ENCODE results near the gene DCPS.

DNA sequence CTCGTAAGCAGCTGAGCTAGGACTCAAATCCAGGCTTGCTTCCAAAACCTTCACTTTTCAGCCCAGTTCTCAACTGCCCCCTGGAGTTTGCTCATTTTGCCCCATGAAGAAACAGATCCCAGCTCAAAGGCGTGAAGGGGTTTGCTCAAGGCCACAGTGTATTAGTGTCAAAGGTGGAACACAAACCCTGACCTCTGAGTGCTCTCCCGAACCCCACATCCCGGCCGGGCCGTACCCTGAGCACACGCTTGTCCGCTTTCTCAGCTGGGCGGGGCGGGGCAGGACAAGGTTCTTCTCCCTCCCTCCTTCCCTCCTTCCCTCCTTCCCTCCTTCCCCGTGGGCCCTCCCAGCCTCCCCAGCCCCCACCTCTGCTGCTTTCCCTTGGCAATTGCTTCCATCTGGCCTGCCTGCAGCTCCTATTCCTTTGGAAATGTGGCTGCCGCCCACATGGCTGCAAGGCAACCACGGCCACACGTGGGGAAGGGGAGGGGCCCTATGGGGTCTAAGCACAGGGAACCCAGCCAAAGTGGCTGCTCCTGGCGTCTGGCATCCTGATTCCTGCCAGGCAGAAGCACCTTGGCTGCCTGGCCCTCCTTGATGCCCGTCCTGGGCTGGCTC, 55.7 kb downstream of the DCPS start:
- no peak for TF ChIP-seq POLR2A (IDR thresholded peaks at IDR 0.05; ENCODE audit: low read depth, low read length)
- no peak for TF ChIP-seq PAX5 (IDR thresholded peaks at IDR 0.05; ENCODE audit: insufficient read depth, low read length, severe bottlenecking)
- TF ChIP-seq POLR2AphosphoS5 (IDR thresholded peaks at IDR 0.05; ENCODE audit: low read depth, low read length): no peak
- no peak for TF ChIP-seq TAF1 (IDR thresholded peaks at IDR 0.05; ENCODE audit: low read depth, low read length)

Measured in GM12891 (cell line).